ENCODE data around the gene NDUFS8.
A peak's percentile ranks its signal among the peaks of the same experiment; 100 is the strongest.
"Not testable (repeated sequence)": the region's sequence is repeated elsewhere in the genome, so short reads cannot be mapped to it uniquely, and the experiment has no call there.

Gene NDUFS8

DNA sequence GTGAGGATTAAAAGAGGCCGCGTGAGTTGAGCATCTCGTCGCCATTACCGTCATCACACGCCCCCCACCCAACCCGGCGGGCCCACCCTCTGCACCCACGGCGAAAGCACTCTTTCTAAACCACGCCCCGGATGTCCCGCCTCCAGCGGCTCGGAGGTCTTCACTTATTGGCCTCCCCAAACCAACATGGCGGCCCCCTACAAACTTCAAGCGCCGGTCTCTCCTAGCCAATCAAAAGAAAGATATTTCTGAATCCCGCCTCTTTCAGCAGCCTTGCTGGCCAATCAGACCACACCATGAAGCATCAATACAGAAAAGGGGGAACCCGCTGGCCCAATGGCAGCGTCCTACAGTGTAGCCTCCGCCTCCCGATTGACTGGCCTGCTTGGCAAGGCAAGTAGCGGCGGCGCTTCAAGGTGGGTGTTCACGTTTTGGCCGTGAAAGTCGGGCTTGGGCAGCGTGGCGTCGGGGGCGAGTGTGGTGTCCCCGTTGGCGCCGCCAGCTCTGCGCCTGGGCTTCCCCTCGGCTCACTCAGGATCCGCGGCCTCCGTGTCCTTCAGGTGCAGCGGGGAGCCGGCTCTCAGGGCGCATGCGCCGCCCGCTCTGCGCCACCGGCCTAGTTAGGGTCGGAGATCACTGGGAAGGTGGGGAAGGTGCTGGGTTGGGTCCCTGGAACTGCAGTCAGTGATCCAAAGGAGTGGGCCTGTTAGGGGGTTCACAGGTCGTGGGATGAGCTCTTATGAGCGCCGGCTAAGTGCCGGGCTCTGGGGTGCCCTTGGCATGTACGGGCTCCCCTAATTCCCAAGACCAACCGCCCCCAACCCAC, at the start of gene NDUFS8:
Gene NDUFS8, plus strand, starts transcription at position 364 of the 826 bp plus-strand sequence. CDS start 1,471 bp downstream, outside the sequence.
- DNase-seq (ENCODE audit: low spot score): peak; percentile 99

DNA sequence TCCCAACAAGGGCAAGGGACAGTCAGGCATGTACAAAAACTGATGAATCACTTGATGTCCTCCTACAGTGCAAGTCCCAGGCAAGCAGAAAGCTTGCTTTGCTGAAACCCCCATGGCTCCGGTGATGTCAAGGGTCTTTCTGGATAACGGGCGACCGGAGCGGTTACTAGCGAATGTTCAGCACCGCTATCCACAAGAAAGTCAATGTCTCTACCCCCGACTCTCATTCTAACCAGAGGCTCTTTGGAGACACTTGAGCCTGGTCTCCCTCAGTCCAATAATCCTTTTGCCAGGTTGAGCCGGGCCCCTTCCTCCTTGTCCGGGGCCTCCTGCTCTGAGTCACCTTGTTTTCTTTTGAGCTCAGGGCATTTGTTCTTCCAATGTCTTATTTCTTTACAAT, 49.3 kb upstream of the NDUFS8 start:
- DNase-seq (ENCODE audit: low spot score): not testable (repeated sequence)

GRCh38 chr11:67982255-67982857, 48.1 kb upstream of the NDUFS8 start:
- not testable (repeated sequence) for DNase-seq (ENCODE audit: low spot score)

- no peak for DNase-seq (ENCODE audit: low spot score)
These were observed 46.5 kb upstream of the NDUFS8 start for GRCh38 chr11:67983951-67984350.

GRCh38 chr11:67985302-67985701, 45.2 kb upstream of the NDUFS8 start:
- not testable (repeated sequence) for DNase-seq (ENCODE audit: low spot score)

DNA sequence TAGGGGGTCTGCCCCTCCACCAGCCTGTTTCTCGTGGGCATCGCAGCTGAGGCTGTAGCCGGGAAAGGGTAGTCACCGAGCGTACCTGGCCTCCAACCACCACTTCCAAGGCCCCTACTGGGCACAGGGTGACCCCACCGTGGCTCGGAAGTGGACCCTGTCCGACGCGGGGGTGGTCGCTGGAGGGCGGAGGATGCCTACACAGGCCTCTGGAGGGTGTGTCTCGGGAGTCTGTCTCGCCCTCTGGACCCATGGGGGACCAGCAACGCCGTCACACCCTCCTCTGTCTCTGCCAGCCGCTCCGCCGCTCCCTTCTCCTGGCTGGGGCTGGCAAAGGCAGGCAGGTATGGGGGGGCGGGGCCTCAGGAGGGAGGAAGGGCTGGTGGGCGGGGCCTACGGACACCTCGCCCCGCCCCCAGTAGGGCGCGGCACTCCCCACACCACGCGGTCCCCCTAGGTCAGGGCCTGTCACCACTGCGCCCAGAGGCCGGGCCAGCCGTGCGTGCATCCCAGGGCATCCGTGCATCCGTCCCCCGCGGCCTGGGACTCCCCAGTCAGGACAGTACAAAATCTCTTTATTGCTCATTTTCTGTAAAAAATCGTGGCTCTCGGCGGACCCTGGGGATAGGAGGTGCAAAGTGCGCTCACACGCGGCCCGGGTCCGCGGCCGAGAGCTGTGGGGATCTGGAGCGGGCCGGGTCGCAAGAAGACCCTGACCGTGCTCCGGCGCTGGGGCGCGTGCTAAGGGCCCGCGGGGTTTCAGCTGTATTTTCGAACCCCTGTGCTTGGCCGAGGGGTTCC, 39.7 kb upstream of the NDUFS8 start:
- DNase-seq (ENCODE audit: low spot score): not testable (repeated sequence)

- not testable (repeated sequence) for DNase-seq (ENCODE audit: low spot score)
These were observed 38.9 kb upstream of the NDUFS8 start for GRCh38 chr11:67991347-67992121.

DNA sequence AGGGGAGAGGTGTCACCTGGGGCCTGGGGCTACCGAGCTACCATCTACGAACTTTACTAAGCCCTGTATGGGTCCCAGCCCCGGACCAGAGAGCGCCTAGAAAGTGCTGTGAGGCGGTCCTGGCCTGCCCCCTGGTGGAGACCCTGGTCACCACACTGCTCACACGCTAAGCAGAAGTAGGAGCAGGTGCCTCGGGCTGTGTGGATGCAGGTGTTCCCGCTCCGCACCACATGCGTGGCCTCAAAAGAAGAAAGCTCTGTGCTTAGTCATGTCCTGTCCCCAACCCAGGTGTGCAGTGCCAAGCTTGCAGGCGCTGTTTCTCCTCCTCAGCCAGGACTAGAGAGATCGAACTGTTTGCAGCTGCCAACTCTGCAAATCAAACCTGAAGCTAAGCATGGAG, 36.7 kb upstream of the NDUFS8 start:
- DNase-seq (ENCODE audit: low spot score): peak; percentile 56

DNA sequence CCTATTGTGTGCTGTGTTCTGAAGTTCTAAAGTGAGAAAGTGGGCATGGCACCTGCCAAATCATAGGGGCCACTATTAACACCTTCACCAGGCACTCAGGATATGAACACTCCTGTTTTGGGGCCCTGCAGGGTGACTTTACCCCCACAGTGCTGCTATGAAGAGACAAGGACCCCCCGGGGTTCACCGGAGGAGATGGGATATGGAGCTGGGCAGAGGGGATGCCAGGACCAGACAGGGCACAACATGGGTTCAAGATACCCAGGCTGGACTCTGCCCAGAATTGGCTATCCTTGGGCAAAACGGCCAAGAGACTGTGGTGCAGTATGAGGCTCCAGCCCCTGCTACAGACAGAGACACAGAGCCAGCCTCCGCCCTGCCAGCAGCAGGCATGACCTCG, 36.1 kb upstream of the NDUFS8 start:
- DNase-seq (ENCODE audit: low spot score): not testable (repeated sequence)

DNA sequence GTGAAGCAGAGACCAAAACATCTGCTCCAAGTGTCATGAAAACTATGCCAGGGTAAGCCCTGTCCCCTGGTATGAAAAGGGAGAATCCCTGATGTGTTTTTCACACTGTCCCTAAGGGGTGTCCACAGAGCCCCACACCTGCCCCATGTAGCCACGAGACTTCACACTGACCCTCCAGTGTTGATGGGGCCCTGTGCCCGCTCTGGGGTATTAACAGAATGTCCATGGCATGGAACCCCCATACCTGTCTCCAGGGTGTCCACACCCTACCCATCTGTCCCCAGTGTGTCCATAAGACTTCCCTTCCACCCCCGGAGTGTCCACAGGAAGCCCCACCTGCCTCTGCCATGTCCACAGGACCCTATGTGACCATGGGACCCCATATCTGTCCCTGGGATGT, 35.4 kb upstream of the NDUFS8 start:
- DNase-seq (ENCODE audit: low spot score): not testable (repeated sequence)

GRCh38 chr11:67995579-67995978, 34.9 kb upstream of the NDUFS8 start:
- DNase-seq (ENCODE audit: low spot score): not testable (repeated sequence)

- no peak for DNase-seq (ENCODE audit: low spot score)
These were observed 34.4 kb upstream of the NDUFS8 start for GRCh38 chr11:67996051-67996450.

GRCh38 chr11:67996622-67997474, 33.6 kb upstream of the NDUFS8 start:
- peak; percentile 17 for DNase-seq (ENCODE audit: low spot score)

DNA sequence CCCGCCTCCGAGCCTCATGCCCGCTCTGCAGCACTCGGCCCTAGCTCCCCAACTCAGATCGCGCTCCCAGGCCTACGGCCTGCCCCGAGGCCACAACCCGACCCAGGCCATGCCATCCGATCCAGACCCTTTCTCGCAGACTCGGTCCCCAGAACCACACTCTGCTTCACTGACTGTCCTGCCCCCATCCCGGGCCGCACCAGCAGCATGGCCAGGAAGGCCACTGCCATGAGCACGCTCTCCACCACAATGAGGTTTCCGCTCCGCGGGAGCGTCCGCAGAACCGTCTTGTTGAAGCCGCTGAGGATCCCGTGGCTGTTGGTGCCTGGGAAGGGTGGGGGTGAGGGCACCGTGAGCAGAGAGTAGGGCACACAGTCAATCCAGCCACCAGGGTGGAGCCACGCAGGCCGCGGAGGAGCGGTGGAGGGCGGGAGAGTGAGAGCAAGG, 33.0 kb upstream of the NDUFS8 start:
- no peak for DNase-seq (ENCODE audit: low spot score)

- no peak for DNase-seq (ENCODE audit: low spot score)
These were observed 32.1 kb upstream of the NDUFS8 start for GRCh38 chr11:67998150-67999045.

DNA sequence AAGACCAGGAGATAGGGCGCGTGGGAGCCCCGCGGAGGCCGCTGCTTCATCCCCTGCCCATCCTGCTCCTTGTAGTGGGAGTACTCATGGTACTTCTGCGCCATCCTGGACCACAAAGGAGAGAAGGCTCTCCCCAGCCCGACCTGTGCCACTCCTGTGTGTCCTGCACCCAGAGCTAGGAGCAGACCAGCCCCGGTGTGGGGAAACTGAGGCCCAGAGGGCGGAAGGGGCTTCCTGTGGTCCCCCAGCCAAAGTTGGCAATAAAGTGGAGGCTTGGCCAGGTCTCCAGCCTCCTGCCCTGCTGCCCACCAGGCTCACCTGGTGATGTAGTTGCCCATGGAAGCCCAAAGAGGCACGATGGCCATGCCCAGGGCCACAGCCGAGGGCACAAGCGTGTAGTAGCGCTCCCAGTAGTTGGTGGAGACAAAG, 31.3 kb upstream of the NDUFS8 start:
- DNase-seq (ENCODE audit: low spot score): no peak

- no peak for DNase-seq (ENCODE audit: low spot score)
These were observed 30.8 kb upstream of the NDUFS8 start for GRCh38 chr11:67999704-68000103.

DNA sequence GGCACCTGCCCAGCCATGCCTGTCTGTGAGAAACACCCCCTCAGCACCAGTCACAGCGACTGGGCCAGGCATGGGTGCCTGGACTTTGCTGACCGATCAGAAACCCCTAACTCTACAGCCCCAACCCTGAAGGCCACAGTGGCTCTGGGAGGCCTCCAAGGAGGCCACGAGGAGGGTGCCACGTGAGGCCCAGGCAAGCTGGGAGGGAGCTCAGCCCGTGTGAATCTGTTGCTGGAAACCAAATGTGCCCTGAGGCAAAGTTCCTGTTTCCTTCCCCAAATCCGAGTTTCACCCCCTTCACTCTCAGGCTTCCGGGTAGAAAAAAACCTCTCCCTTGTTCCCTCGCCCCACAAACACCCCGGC, 27.9 kb upstream of the NDUFS8 start:
- DNase-seq (ENCODE audit: low spot score): no peak

DNA sequence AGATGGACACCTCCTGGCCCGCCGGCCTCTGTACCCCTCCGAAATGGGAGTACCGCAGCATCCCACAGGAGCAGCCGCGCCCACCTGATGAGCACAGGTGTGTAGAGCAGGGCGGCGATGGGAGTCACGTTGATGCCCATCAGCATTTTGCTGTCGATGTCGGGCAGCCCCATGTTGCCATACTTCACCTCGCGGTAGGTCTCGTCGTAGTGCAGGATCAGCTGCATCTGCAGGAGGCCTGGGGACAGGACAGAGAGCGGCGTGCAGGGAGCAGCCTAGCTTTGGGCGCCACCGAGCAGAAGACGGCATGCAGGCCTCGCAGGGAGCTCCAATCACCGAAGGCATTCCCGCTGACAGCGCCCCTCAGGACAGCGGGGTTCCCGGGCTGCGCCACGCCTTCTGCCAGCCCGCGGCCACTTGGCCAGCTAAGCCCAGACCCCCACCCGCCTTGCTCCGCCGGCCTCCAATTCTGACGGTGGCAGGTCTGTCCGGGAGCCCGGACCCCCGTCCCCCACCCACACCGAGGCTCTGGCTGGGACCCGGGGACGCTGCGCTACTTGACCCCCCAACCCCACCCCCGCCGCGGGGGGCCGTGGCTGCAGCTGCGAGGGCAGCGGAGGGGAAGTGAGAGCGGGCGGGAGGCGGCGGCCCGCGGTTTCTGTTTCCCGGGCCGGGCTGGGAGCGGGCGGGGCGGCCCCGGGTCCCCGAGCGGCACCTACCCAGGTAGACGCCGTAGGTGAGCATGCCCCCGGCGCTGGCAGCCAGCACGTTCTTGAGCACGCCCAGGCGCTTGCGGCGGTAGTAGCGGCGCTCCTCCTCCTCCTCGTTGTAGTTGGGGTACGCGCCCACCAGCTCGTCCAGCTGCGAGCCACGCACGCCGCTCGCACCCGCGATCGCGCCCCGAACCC, 27.3 kb upstream of the NDUFS8 start:
- DNase-seq (ENCODE audit: low spot score): peak; percentile 50

All from CD4-positive, alpha-beta T cell treated with Interleukin-2 at 100 ng/mL for 4 hours (primary cell).